DOHH2 (cell line): ENCODE data around the gene RHOU.

ENCODE experiments used
- EZH2phosphoT487 ChIP-seq: fragments of 200-600 bp; sonication (generic); IDR thresholded peaks from 2 replicates; pipeline ENCODE4 v1.6.1; 2017; ENCODE audit warnings: borderline replicate concordance, mild to moderate bottlenecking, antibody characterized with exemption, low read length, moderate library complexity, mixed read lengths
- TF ChIP-seq, protein P1 (sequence below): fragments of 200-600 bp; sonication (generic); IDR thresholded peaks from one replicate; pipeline ENCODE4 v1.5.1; 2014; ENCODE audit warnings: antibody characterized with exemption, mild to moderate bottlenecking, low read depth, low read length; ENCODE audit not compliant: poor library complexity, severe bottlenecking

GRCh38 chr1:228767636-228768354 lies 32.5 kb downstream of the RHOU start:
- TF ChIP-seq, protein P1, sequence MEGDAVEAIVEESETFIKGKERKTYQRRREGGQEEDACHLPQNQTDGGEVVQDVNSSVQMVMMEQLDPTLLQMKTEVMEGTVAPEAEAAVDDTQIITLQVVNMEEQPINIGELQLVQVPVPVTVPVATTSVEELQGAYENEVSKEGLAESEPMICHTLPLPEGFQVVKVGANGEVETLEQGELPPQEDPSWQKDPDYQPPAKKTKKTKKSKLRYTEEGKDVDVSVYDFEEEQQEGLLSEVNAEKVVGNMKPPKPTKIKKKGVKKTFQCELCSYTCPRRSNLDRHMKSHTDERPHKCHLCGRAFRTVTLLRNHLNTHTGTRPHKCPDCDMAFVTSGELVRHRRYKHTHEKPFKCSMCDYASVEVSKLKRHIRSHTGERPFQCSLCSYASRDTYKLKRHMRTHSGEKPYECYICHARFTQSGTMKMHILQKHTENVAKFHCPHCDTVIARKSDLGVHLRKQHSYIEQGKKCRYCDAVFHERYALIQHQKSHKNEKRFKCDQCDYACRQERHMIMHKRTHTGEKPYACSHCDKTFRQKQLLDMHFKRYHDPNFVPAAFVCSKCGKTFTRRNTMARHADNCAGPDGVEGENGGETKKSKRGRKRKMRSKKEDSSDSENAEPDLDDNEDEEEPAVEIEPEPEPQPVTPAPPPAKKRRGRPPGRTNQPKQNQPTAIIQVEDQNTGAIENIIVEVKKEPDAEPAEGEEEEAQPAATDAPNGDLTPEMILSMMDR, result no peak
- TF ChIP-seq EZH2phosphoT487, result no peak
